ENCODE results near the gene SETD5.

GRCh38 chr3:9377981-9378380 lies 19.4 kb upstream of the SETD5 start:
- TF ChIP-seq ATF6 (CRISPR knock-in tag; IDR thresholded peaks at IDR 0.05) = no peak
- no peak for TF ChIP-seq CTCF (IDR thresholded peaks at IDR 0.05)
- TF ChIP-seq ATF1 (CRISPR knock-in tag; IDR thresholded peaks at IDR 0.05) = no peak
